ENCODE results near the gene PAK2. TPM values are rescaled to one million over a fixed set of nuclear protein-coding genes. Genes with fewer than 3 reads are reported as not detected.

The PAK2 gene
- total RNA-seq, 3 donors from 2014 or later = 50.6 to 74.7 (median 69.6) TPM

- no peak for TF ChIP-seq CTCF (IDR thresholded peaks at IDR 0.05)
- ATAC-seq = no peak
- Histone ChIP-seq H3K4me3 (no peak overlapping the region), H3K4me1 (ENCODE audit: low read depth) (no peaks in the 10 kb centered on the region), H3K9me3 (no peaks in the 10 kb centered on the region), H3K36me3 (ENCODE audit: low read depth) (no peaks in the 10 kb centered on the region)
- intact Hi-C loops (cut with DNase I, micrococcal nuclease) = no loop called here
- no peak for DNase-seq
Measured at GRCh38 chr3:196772897-196773296, 33.2 kb downstream of the PAK2 start.

GRCh38 chr3:196774191-196774820 is 34.6 kb downstream of the PAK2 start:
- ATAC-seq = peak; percentile 76
- Histone ChIP-seq H3K4me1 (ENCODE audit: low read depth) (no peaks in the 10 kb centered on the region), H3K4me3 (no peak overlapping the region), H3K36me3 (ENCODE audit: low read depth) (no peaks in the 10 kb centered on the region), H3K9me3 (no peaks in the 10 kb centered on the region)
- DNase-seq = no peak
- TF ChIP-seq CTCF (IDR thresholded peaks at IDR 0.05) = no peak
- intact Hi-C loops (cut with DNase I, micrococcal nuclease) = no loop called here

- Histone ChIP-seq H3K36me3 (ENCODE audit: low read depth) (no peaks in the 10 kb centered on the region), H3K9me3 (no peaks in the 10 kb centered on the region), H3K4me1 (ENCODE audit: low read depth) (no peaks in the 10 kb centered on the region), H3K4me3 (no peak overlapping the region)
- ATAC-seq (no peak), DNase-seq (no peak)
- intact Hi-C loops (cut with DNase I, micrococcal nuclease) = no loop called here
- TF ChIP-seq CTCF (IDR thresholded peaks at IDR 0.05) = no peak
Measured at GRCh38 chr3:196774848-196775422, 35.3 kb downstream of the PAK2 start.

GRCh38 chr3:196775938-196776337 is 36.3 kb downstream of the PAK2 start:
- no peak for ATAC-seq
- Histone ChIP-seq H3K36me3 (ENCODE audit: low read depth) (no peaks in the 10 kb centered on the region), H3K4me1 (ENCODE audit: low read depth) (no peaks in the 10 kb centered on the region), H3K4me3 (no peak overlapping the region), H3K9me3 (no peaks in the 10 kb centered on the region)
- DNase-seq = no peak
- no peak for TF ChIP-seq CTCF (IDR thresholded peaks at IDR 0.05)
- intact Hi-C loops (cut with DNase I, micrococcal nuclease) = no loop called here

GRCh38 chr3:196777836-196778235 is 38.2 kb downstream of the PAK2 start:
- no peak overlapping the region for H3K4me3 ChIP-seq
- H3K9me3 ChIP-seq = no peaks in the 10 kb centered on the region
- DNase-seq (no peak), ATAC-seq (no peak)
- intact Hi-C loops (cut with DNase I, micrococcal nuclease) = no loop called here
- no peaks in the 10 kb centered on the region for H3K36me3 ChIP-seq (ENCODE audit: low read depth)
- H3K4me1 ChIP-seq (ENCODE audit: low read depth) = no peaks in the 10 kb centered on the region
- no peak for TF ChIP-seq CTCF (IDR thresholded peaks at IDR 0.05)

Measured in mucosa of descending colon (tissue), 3 donors.